GM18909 (cell line): ENCODE data around the gene CTNNA1.
"Not testable (repeated sequence)": the region's sequence is repeated elsewhere in the genome, so short reads cannot be mapped to it uniquely, and the experiment has no call there.

Experiments
- ATAC-seq: cut with Tn5 transposase; IDR thresholded peaks from one replicate; pipeline ENCODE4 v1.9.1; 2021; ENCODE audit warnings: mild to moderate bottlenecking; ENCODE audit not compliant: unreplicated experiment, poor library complexity

Gene CTNNA1

DNA sequence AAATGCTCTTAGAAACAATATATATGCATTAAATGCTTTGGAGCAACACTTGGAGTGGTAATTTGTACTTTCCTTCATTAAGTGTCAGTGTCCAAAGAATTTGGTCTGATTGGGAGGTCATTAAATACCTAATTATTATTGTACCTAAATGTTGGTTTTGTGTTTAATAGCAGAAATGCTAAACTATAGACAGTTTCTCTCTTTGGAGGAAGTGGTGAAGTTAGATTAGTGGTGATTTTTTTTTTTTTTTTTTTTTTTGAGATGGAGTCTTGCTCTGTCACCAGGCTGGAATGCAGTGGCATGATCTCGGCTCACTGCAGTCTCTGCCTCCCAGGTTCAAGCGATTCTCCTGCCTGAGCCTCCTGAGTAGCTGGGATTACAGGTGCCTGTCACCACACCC is 168.1 kb downstream of the CTNNA1 start:
- not testable (repeated sequence) for ATAC-seq

- no peak for ATAC-seq
These were observed 169.3 kb downstream of the CTNNA1 start for GRCh38 chr5:138922494-138922893.

DNA sequence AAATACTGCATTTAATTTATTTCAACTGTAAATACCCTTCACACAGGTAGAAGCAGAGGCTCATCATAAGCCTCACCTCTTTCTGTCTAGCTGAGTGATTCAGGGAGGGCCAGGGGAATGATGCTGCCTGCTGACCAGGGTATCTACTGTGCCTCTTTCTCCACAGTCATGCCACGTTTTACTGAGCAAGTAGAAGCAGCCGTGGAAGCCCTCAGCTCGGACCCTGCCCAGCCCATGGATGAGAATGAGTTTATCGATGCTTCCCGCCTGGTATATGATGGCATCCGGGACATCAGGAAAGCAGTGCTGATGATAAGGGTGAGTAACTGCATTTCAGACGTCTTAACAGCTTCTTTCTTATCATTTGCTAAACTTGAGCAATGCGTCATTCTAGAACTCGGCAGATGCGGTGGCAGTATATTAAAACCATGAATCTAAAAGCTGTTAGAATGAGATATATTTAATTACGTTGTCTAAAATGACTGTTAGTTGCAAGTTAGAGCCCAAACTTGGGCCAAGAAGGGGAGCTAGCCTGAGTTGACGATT is 171.9 kb downstream of the CTNNA1 start:
- ATAC-seq: no peak

GRCh38 chr5:138926257-138926656 is 173.0 kb downstream of the CTNNA1 start:
- ATAC-seq: no peak

GRCh38 chr5:138926688-138927448 is 173.6 kb downstream of the CTNNA1 start:
- no peak for ATAC-seq

- no peak for ATAC-seq
These were observed 174.3 kb downstream of the CTNNA1 start for GRCh38 chr5:138927544-138927943.

DNA sequence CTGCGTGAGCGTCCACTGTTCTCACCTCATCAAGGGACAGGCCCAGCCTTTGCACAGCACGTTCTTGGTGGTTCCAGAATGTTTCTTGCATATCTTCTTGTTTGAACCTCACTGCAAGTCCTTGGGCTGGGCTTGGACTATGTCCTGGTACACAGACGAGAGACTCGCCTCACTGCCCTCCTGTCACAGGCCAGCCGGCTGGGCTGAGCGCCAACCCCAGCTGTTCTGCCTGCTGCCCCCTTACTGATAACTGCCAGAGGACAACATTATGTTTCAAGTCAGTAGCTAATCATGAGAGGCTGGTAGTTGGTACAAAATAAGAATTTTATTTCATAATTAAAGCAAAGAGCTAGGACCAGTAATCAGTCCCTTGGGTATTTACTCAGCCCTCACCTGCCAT is 174.8 kb downstream of the CTNNA1 start:
- ATAC-seq: no peak

DNA sequence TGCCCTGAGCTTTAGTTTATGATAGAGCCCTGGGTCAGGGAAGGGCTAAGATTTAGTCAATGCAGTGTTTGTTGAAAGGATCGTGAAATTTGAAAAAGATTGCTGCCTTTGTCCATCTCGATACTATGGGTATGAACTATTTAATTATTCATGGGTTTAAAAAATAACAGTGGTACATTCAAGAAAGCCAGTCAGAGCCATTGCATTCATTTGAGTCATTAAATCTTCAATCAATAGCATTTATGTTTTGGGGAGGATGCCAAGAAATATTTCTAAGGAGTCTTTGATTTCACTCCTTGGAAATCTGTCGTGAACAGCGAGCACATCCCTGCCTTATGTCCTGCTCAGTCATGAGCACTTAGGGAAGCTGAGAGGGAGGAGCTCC is 176.3 kb downstream of the CTNNA1 start:
- ATAC-seq: no peak

DNA sequence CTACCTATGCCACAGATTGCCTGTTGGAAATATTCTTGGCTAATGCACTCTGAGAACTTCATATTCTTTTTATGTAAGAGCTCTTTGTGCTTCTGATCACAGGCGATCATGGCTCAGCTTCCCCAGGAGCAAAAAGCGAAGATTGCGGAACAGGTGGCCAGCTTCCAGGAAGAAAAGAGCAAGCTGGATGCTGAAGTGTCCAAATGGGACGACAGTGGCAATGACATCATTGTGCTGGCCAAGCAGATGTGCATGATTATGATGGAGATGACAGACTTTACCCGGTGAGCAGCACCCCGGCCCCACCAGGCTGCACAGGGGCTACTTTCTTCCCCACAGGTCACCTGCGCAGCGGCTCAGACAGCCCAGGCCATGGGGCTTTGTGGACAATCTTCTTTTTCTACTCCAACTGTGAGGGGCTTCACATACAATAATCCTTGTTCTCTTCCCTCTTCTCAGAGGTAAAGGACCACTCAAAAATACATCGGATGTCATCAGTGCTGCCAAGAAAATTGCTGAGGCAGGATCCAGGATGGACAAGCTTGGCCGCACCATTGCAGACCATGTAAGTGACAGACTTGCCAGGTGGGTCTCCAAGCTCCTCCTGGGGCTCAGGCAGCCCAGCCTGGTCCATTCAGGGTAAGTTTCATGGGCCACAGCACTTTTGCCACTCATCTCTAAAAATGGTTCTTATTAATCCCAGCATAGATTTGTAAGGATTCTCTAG is 177.3 kb downstream of the CTNNA1 start:
- no peak for ATAC-seq

DNA sequence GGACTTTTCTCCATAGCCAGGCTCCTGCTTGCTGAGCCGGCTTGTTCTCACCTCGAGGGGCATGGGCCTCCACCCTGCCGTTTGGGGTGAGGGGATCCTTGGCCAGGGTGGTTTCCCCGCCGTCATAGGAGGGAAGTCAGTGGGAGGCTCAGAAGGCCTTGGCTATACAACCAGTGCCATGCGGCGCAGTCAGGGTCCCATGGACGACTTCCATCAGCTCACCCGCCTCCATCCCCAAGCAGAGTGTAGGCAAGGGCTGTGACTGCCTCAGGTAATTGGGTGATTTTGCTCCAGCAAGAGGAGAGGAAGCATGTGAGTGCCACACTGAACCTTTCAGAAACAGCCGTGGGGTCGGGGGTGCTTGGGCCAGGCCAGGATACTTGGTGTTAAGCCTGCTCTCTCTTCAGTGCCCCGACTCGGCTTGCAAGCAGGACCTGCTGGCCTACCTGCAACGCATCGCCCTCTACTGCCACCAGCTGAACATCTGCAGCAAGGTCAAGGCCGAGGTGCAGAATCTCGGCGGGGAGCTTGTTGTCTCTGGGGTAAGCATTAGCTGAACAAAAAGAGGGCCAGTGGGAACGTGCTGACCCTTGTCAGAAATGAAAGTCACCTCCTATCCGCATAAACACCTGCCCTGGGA is 179.1 kb downstream of the CTNNA1 start:
- ATAC-seq: no peak

DNA sequence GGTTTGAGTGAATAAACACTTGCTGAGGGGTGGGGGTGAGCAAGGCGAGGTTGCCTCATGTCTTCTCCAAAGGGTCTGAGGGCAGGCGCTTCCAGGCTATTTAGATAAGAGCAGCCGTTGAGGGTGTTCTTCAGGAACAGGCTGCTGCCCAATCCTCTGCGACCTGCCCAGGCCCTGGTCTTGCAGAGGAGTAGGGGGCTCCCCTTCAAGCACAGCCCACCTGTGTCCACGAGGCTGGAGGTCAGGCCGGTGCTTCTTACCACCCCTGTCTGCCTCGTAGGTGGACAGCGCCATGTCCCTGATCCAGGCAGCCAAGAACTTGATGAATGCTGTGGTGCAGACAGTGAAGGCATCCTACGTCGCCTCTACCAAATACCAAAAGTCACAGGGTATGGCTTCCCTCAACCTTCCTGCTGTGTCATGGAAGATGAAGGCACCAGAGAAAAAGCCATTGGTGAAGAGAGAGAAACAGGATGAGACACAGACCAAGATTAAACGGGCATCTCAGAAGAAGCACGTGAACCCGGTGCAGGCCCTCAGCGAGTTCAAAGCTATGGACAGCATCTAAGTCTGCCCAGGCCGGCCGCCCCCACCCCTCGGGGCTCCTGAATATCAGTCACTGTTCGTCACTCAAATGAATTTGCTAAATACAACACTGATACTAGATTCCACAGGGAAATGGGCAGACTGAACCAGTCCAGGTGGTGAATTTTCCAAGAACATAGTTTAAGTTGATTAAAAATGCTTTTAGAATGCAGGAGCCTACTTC is 180.5 kb downstream of the CTNNA1 start:
- ATAC-seq: no peak

- ATAC-seq: no peak
These were observed 181.7 kb downstream of the CTNNA1 start for GRCh38 chr5:138934971-138935370.

- ATAC-seq: no peak
These were observed 182.2 kb downstream of the CTNNA1 start for GRCh38 chr5:138935466-138935865.

DNA sequence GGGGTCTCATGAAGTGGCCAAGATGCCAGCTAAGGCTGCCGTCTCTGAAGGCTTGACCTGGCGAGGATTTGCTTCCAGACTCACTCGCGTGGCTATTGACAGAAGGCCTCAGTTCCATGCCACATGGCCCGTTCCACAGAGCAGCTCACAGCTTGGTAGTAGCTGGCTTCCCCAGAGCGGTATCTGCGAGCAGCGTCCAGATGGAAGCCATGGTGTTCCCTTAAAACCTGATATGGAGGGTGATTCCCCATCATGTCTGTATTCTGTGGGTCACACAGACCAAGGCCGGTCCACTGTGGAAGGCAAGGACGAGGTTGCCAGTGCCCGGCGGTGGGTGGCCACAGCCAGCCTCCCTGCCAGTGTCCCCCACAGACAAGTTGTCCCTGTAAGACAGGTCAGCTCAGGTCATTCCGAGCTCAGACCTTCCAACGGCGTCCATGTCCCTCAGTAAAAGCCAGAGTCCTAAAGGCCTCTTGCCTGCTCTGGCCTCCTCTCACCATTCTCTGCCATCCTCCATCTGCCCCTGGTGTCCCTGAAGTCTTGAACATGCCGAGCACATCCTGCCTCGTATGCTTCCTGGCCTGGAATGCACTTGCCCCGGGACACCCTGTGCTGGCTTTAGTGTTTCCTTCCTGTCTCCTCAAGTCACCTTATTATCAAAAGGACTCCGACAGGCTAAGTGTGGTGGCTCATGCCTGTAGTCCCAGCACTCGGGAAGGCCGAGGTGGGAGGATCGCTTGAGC is 183.2 kb downstream of the CTNNA1 start:
- ATAC-seq: no peak

- ATAC-seq: no peak
These were observed 183.7 kb downstream of the CTNNA1 start for GRCh38 chr5:138936968-138937345.

- no peak for ATAC-seq
These were observed 184.5 kb downstream of the CTNNA1 start for GRCh38 chr5:138937392-138938387.

GRCh38 chr5:138938526-138938925 is 185.3 kb downstream of the CTNNA1 start:
- ATAC-seq: no peak

GRCh38 chr5:138942066-138942465 is 188.8 kb downstream of the CTNNA1 start:
- ATAC-seq: no peak

DNA sequence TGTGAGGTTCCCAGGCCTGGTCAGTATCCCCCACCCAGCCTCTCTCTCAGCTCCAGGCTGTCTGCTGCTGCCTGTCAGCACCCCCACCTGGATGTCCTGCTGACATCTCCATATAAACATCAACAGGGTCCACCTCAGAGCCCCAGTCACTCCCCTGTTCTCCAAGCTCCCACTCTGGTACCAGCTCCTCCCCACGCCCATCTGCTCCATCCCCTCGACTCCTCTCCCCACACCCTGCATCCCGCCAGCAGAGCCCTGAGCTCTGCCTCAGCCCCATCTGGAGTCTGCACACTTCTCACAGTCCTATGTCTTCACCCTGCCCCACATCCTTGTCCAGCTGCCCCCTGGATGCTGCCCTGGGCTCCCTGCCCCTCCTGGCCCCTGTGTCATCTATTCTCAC is 189.6 kb downstream of the CTNNA1 start:
- no peak for ATAC-seq
